Mammary epithelial cell (primary cell): ENCODE measurements around the gene PCDHGA5.
"Not testable (repeated sequence)": the region's sequence is repeated elsewhere in the genome, so short reads cannot be mapped to it uniquely, and the experiment has no call there.

Experiments
- EZH2 ChIP-seq: IDR thresholded peaks from 2 replicates; pipeline ENCODE4 v1.6.1; 2012; ENCODE audit warnings: low read length, inconsistent platforms, borderline replicate concordance
- TF ChIP-seq, protein P1 (sequence below), 2 donors: IDR thresholded peaks in 1 of 2; conservative IDR thresholded peaks in 1 of 2; 2 replicates each; pipeline ENCODE4 v1.5.1; 2011 to 2012; ENCODE audit warnings: inconsistent platforms in 2 of 2, low read length in 2 of 2, mild to moderate bottlenecking in 2 of 2, control low read depth in 1 of 2, low read depth in 1 of 2; ENCODE audit not compliant: insufficient read depth in 1 of 2; ENCODE audit errors: extremely low read depth in 1 of 2

DNA sequence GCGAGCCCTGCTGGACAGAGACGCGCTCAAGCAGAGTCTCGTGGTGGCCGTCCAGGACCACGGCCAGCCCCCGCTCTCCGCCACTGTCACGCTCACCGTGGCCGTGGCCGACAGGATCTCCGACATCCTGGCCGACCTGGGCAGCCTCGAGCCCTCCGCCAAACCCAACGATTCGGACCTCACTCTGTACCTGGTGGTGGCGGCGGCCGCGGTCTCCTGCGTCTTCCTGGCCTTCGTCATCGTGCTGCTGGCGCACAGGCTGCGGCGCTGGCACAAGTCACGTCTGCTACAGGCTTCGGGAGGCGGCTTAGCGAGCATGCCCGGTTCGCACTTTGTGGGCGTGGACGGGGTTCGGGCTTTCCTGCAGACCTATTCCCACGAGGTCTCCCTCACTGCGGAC, 31.4 kb upstream of the PCDHGA5 start:
- TF ChIP-seq, protein P1, sequence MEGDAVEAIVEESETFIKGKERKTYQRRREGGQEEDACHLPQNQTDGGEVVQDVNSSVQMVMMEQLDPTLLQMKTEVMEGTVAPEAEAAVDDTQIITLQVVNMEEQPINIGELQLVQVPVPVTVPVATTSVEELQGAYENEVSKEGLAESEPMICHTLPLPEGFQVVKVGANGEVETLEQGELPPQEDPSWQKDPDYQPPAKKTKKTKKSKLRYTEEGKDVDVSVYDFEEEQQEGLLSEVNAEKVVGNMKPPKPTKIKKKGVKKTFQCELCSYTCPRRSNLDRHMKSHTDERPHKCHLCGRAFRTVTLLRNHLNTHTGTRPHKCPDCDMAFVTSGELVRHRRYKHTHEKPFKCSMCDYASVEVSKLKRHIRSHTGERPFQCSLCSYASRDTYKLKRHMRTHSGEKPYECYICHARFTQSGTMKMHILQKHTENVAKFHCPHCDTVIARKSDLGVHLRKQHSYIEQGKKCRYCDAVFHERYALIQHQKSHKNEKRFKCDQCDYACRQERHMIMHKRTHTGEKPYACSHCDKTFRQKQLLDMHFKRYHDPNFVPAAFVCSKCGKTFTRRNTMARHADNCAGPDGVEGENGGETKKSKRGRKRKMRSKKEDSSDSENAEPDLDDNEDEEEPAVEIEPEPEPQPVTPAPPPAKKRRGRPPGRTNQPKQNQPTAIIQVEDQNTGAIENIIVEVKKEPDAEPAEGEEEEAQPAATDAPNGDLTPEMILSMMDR (conservative IDR thresholded peaks at IDR 0.05 in 1 of 2, IDR thresholded peaks at IDR 0.05 in 1 of 2; ENCODE audit: extremely low read depth in 1 of 2, insufficient read depth in 1 of 2, low read depth in 1 of 2, low read length in 2 of 2): not testable (repeated sequence)
- not testable (repeated sequence) for TF ChIP-seq EZH2
